Measurements from ENCODE around the gene HNMT.
A peak's percentile ranks its signal among the peaks of the same experiment; 100 is the strongest.
"Not testable (repeated sequence)": the region's sequence is repeated elsewhere in the genome, so short reads cannot be mapped to it uniquely, and the experiment has no call there.

Gene HNMT

DNA sequence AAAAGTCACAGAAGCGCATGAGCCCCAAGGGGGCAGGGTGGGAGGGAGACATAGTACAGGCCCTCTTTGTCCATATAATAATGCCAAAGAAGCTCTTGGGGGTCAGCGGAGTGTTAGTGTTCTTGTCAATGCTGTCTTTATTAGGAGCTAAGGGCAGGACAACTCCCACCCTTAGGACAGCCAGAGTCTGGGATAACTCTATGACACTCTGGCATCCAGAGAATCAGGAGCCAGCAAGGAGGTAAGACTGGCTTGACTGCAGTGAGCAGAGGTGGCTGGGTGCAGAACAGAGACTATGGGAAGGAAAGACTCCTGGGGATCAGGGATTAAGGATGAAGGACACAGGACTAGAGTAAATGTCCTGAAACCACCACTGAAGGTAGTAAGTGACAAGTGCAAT is 19.0 kb upstream of the HNMT start:
- FAIRE-seq (no peak), DNase-seq (ENCODE audit: low spot score) (no peak)

DNA sequence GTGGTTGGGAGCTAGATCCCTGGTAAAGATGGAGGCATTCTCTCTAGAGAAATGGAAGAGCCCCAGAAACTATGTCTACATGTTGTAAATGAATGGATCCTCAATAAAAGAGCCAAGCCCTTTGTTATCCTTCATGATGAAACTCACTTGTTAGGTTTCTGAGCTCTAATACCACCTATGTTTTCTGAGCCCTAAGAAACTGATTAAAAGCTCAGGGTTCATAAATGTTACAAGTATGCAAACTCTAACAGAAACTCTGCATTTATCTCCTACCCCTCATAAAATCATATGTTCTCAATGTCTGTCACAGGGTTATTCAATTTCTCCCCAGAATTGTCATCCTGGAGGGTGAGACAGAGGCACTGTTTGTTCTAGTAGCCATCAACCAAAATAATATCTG is 18.0 kb upstream of the HNMT start:
- FAIRE-seq (no peak), DNase-seq (ENCODE audit: low spot score) (no peak)

DNA sequence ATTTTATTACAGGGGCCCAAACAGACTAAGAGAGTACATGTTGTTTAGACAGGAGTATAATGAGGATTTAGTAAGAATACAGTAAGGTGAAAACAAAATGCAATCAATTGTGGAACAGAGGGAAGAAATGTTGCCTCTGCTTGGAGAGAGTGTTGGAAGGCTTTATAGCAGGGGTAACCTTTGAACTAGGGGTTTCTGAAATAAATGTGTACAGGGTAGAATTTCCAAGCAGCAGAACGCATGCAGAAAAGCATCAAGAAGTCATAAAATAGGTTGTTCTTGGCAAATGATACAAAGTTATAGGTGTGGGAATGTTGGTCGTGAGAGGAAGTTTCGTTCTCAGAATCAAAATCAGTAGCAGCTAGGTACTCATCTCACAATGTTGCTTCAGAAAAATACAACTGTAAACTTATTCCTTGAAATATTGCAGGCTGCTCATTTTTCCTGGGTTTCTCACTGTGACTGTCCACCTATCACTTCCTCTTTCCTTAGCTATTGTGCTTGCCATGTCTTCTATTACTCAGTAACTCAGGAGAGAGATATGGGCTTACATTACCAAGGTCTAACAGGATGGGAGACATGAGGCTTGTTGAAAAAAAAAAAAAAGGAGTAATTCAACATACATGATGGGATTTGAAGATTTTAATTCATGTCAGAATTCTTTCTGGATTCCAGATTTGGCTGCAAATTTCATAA is 17.1 kb upstream of the HNMT start:
- DNase-seq (ENCODE audit: low spot score), result no peak
- FAIRE-seq, result no peak

DNA sequence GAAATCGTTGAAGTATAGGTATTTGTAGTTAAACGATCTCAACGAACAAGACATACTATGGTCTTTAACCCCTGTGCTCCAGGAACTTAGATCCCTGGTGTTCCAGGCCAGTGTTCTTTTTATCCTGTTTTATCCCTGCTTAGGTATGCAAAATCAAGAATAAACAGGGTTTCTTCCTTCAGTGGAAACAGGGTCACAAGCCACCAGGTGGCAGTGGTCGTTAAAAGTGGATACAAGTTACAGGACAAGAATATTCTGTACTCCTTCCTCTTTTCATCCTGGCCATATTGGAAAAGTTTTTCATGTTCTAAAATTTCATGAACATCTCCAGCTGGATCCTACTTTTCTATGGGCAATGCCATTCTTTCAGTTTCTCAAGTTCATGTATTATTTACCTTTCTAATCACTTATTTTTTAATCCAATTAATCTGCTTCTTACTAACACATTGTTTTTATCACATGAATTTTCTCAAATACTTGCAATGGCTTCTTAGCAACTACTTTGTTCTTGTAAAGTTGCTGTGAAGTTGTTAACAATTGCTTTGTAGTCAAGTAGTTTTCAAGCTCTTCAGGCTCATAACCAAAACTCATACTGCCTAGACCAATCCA is 16.4 kb upstream of the HNMT start:
- DNase-seq (ENCODE audit: low spot score) (peak; percentile 48), FAIRE-seq (peak; percentile 59)

DNA sequence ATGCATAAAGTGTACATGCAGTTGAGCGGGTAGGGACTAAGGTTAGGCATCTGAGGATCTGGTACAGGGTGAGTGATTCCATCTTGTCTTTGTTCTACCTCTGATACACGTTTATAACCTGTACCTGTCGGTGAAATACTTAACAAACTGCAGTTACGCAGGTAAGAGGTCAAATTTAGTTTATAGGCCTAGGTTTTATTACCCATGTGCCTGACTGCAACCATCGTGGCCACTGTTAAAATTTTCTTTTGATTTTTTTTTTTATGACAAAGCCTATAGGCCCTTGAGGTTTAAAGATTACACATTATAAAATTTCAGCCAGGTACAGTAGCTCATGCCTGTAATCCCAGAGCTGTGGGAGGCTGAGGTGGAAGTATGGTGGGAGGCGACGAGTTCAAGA is 15.4 kb upstream of the HNMT start:
- FAIRE-seq, result no peak
- no peak for DNase-seq (ENCODE audit: low spot score)

DNA sequence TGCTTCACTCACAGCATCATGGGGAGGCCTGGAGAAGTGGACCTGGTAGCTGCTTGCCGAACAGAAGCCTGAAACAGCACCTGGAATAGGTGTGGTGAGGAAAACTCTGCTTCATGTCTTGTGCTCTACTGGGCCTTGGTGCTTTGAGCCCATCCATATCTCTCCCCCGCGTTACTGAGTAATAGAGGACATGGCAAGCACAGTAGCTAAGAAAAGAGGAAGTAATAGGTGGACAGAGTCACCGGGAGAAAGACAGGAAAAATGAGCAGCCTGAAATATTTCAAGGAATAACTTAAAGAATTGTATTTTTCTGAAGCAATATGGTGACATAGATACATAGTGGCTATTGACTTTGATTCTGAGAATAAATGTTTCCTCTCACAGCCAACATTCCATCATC is 14.0 kb upstream of the HNMT start:
- no peak for DNase-seq (ENCODE audit: low spot score)
- FAIRE-seq, result no peak

DNA sequence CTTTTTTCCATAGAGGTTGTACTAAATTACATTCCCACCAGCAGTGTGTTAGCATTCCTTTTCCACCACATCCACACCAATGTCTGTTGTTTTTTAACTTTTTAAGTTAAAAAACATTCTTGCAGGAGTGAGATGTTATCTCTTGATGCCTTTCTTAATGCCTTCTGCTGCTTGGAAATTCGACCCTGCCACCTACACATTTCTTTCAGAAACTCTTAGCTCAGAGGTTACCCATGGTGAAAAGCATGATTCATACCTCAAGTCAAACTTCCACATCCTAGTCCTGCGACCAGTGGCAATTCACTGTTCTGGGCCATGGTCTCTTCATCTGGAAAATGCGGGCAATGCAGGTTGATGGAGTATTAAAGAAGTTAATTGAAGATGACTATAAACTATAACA is 12.7 kb upstream of the HNMT start:
- DNase-seq (ENCODE audit: low spot score) (peak; percentile 22), FAIRE-seq (no peak)

DNA sequence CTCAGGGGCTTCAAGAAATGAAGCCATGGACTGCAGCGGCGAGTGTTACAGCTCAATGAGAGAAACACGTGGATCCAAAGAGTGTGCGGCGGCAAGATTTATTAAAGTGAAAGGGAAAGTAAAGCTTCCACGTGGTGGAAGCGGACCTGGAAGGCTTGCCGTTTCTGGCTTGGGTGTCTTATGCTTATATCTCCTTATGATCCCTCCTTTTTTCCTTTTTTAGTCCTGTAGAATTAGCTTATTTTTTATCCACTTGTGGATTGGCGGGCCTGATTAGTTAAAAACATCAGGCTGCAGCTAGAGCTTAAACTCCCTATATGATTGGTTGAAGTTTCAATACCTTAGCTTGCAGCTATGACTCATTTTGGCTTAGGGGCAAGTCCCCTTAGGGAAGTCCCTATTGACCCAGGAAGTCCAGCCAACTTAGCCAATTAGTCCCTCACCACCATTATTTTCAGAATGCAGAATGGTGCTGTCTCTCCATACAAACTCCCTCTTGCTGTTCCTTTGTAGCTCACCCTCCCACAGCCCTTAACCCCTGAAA is 11.6 kb upstream of the HNMT start:
- no peak for DNase-seq (ENCODE audit: low spot score)
- FAIRE-seq, result no peak

DNA sequence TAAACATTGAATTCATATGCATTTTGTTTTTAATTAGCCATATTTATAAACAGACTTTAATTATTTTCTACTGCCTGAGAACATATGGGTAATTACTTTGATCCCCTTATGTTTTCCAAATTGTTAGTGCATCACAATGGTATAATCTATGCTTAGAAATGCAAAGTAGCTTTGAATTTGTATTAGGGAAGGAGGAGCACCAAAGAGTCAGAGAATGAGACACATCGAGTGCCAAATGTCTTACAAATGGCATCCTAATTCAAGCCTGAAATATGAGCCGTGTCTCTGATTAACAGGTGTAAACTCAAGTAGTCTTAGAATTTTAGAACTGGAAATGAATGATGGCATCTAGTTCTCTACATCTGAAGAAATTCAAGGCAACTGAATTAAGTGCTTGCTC is 8.7 kb upstream of the HNMT start:
- DNase-seq (ENCODE audit: low spot score) (no peak), FAIRE-seq (no peak)

DNA sequence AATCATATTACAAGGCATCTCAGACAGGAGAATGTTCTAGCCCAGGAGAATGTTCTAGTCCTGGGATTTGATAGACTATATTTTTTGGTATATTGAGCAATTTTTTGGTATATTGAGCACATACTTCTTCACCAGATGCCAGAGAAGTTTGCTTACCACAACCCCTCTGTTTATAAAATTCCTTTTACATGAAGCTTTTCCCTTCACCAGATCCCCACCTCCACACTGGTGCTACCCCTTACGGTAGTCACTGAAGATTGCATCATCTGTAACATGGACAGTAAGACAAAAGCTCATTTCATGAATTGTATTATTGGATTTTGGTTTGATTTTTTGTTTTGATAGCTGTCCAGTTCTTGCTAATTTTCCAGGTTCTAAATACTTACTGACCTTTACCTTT is 7.2 kb upstream of the HNMT start:
- FAIRE-seq, result no peak
- no peak for DNase-seq (ENCODE audit: low spot score)

DNA sequence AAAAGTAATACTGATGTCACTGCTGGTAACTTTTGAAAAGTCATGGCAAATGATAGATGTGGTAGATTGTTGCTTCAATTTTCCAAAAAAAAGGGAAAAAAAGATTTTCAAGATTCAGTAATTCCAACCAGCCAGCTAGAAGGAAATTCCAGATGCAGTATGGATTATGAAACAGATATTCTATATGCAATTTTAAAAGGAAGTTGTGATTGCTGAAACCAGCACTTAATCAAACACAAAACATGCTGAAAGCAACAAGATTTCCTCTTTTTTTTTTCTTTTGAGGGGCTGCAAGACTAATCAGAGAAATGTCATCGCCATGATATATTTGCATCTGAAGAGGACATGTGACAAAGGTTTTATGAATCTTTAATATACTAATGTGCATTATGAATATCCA is 5.1 kb upstream of the HNMT start:
- no peak for FAIRE-seq
- DNase-seq (ENCODE audit: low spot score), result no peak

DNA sequence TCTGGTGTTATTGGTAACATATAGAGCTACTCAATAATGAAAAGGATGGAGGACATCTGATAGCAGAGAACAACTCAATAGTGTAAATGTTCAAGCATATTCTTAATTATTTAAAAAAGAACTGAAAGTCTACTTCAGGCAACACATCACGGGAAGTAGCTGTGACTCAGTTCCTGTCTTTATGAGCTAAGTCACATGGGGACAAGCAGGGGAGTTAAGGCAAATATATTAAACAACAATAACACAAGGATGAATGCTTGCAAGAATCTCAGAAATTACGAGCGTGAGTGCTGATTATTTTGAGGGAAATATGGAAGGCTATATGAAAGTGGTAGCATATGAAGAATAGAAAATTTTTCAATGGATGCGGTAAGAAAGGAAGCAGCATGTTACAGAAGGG is 4.0 kb upstream of the HNMT start:
- DNase-seq (ENCODE audit: low spot score) (no peak), FAIRE-seq (no peak)

DNA sequence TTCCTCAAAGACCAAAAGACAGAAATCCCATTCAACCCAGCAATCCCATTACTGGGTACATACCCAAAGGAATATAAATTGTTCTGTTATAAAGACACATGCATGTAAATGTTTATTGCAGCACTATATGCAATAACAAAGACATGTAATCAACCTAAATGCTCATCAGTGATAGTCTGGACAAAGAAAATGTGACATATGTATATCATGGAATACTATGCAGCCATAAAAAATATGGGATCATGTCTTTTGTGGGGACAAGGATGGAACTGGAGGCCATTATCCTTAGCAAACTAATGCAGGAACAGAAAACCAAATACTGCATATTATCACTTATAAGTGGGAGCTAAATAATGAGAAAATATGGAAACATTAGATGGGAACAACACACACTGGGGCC is 2.7 kb upstream of the HNMT start:
- DNase-seq (ENCODE audit: low spot score) (no peak), FAIRE-seq (no peak)

DNA sequence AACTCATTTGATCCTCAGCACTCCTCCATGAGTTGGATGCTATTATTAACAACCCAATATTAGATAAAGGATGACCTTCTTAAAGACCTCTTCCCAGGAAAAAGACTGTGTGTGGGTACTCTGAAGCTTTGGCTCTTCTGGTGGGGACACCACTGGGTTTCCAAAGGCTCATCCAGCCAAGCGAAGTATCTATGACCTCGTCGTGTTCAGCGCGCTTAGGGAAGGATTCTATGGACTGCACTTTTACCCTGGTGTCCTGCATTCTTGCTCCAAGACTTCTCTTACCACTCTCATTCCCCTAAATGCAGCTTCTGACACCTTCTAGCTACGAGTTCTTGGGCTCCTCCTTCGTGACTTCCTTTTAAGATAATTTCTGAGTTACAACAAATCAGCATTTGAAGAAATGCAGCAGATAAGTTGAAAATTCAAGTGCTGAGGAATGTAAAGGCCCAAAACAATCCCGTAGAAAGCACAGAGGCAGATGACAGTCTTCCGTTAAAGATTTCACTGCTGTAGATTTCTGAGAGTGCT is 673 bp upstream of the HNMT start:
- FAIRE-seq, result no peak
- DNase-seq (ENCODE audit: low spot score), result no peak

DNA sequence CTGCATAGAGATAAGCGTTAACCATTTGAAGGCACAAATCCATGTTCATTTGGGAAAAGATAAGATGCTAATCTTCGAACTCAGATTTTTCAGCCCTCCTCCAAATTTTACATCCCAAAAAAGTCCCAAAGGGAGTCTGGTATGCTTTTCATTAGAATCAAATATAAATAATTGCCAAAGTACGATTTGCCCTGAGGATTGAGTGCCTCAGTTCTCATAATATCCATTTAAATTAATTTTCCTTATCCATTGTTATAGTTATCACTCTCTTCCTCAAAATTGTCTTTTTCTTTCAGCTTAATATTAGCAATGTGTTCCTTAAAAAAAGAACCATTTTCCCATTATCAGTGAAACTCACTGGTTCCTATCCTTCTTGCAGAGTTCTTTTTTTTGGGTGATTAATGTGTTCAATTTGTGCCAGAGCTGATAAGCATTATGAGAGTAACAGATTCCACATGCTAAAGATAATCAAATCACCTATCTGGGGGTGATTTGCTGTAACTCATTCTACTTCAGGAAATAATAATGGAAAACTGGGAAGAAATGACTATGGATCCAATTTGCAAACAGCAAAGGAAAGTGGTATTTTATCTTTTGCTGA is 686 bp downstream of the HNMT start:
- DNase-seq (ENCODE audit: low spot score), result no peak
- no peak for FAIRE-seq

DNA sequence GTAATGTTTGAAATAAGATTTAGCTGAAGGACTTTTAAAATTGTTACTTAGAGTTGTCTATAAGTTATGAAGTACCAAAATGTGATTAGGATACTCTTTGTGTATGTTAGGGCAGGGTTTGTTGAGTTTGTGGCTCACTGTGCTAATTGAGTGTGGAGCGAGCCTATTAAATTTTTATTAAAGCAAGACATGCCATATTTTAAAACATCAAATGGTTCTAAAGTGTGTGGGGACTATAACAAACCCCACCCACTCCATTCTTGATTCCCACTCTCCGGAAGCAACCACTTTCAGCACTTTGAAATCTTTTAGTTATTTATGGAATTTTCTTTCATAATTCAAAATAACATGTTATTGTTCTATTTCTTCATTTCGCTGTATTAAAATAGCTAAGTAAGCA is 1.8 kb downstream of the HNMT start:
- FAIRE-seq (no peak), DNase-seq (ENCODE audit: low spot score) (no peak)

DNA sequence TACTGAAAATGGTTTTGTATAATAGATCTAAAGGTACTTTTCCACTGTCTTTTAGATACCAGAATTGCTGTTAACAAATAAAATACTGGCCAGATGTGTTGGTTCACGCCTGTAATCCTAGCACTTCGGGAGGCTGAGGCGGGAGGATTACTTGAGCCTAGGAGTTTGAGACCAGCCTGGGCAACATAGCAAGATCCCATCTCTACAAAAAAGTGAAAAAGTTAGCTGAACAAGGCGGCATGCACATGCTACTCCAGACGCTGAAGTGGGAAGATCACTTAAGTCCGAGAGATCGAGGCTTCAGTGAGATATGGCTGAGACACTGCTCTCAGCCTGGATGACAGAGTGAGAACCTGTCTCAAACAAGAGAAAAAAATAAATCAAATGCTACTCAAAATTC is 2.8 kb downstream of the HNMT start:
- DNase-seq (ENCODE audit: low spot score) (no peak), FAIRE-seq (no peak)

DNA sequence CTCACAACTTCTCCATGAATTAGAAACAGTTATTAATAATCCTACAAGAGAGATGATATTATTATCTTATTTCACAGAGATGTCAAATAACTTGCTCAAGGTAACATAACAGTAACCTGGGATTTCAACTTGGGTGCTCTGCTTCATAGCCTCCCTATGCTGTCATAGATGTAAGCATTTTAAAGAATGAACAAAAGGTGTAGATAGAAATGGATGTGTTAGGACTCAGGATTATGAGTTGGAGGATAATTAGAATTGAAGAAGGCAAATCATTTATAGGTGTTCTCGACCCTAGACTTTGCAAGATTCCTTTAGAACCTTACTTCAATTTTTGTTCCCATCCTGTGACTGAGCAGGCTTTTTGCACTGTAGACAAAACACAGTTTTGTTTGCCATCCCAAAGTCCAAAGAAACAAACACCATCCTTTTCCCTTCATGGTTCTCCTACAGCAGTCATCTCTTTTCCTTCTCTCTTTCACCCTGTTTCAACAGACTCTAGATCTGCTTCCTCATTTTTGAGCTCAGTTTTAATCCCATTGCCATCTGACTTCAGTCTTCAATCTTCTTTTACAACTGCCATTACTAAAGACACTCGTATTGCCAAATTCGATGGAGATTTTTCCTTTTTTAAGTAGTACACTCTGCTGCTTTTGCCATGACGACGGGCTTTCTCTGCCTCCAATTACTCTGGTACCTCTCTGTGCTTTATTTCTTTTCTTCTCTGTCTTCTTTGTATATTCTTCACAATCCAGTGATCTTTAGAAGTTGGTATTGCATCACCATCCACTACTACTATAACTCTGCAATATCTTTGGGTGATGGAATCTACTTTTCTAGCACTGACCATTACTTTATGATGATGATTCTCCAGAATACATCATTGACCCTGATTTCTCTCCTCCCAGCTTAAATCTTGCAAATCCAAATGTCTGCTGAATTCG is 4.5 kb downstream of the HNMT start:
- FAIRE-seq, result no peak

DNA sequence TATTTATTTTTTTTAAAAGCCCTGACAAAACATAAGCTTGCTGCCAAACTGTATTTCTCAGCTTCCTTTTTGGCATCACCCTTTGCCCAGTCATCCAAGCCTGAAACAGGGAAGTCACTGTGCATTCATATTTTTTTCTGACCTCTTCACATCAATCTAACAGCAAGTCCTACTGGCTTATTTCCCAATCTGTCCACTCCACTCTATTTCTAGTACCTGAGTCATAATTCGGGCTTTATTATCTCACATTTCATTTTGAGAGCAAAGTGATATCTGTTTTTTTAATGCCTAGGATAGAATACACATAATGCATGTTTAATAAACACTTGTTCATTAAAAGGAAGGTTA is 5.1 kb downstream of the HNMT start:
- DNase-seq (ENCODE audit: low spot score) (no peak), FAIRE-seq (peak; percentile 2)

More for the DNA sequence above, 4.5 kb downstream of the HNMT start:
- DNase-seq (ENCODE audit: low spot score), result no peak

DNA sequence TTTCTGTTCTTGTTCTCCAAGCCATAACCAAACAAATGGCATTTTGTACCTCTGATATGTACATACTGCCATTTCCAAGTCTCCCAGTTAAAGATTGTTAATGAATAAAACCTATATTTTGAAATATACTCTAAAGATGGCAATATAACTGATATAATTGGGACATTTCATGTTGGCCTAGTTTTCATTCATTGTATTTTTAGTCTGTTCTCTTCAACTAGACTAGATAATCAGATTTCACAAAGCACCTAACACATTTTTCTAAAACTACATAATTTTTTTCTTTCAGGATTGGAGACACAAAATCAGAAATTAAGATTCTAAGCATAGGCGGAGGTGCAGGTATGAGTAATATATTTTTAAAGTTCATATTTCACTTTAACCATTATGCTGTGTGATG is 5.6 kb downstream of the HNMT start:
- DNase-seq (ENCODE audit: low spot score) (no peak), FAIRE-seq (no peak)

DNA sequence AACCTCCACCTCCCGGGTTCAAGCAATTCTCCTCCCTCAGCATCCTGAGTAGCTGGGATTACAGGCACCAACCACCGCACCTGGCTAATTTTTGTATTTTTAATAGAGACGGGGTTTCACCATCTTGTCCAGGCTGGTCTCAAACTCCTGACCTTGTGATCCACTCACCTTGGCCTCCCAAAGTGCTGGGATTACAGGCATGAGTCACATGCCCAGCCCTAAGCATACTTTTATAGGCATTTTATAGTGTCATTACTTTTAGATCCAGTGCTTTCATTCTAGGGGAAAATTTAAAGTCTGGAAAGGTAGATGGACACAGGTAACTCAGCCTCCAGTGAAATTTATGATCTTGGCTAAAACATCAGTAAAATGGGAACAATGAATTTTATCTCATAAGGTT is 7.0 kb downstream of the HNMT start:
- not testable (repeated sequence) for DNase-seq (ENCODE audit: low spot score); FAIRE-seq

DNA sequence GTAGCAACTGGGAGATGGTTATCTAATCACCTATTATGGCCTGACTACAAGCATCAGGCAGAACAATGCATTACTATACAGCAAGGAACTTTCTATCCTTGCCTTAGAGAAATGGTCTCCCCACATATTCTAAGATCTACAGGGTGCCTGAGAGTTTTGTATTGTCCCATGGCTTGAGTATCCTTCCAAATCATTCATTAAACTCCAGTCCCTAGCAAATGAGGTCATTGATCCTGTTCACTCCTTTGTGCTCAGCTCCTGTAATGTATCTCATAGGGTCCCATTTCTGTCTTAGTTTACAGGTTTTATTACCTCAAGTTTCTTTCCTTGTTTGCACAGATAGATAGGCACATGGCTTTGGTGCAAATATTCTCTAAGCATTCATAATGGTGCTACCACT is 9.0 kb downstream of the HNMT start:
- FAIRE-seq (no peak), DNase-seq (ENCODE audit: low spot score) (no peak)

Measured in RCC 7860 (cell line).